Measurements from ENCODE around the gene SDC3. TPM values are rescaled to one million over a fixed set of nuclear protein-coding genes. Genes with fewer than 3 reads are reported as not detected.

SDC3 gene
- total RNA-seq, 1 experiment from 2014 or later, result 10.0 TPM

DNA sequence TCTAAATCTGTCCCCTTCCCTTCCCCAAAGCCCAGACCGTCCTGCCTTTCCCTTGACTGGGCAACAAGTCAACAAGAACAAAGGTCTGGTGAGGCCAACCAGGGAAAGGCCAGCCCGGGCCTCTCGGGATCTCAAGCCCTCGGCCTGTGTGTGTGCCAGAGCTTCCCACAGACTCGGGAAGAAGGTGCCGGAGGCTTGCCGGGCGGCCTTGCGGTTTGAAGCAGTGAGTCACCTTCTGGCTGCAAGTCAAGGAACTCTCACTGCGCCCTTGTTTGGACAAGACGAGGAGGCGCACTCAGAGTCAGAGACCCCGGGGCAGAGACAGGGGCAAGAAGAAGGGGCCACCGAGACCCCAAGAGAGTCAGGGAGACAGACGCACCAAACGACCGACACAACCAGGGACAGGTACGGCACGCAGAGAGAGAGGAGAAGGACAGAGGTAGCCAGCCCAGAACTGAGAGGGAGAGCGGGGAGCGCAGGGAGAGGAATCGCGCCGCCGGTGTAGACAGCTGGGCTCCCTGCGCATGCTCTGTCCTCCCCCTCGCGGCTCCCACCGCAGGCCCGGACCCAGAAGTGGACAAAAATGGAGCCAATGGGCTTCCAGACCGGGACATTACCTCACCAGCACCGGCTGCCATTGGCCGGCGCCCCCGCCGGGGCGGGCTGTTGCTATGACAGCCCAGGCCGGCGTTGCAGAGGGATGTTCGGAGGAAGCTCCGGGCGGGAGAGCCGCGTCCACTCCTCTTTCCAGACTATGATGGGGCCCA is 84.4 kb downstream of the SDC3 start:
- no peaks in the 10 kb centered on the region for H3K9me3 ChIP-seq (ENCODE audit: low read length)
- peak overlapping the region; percentile 66 for H3K4me3 ChIP-seq (ENCODE audit: low read length)
- ATAC-seq (peak; percentile 87), DNase-seq (peak; percentile 98)
- H3K27ac ChIP-seq (ENCODE audit: low read length), result peak overlapping the region; percentile 39; the same call in 1 of the 2 replicates
- POLR2A ChIA-PET (ENCODE audit: unreplicated experiment), result no interaction called here
- H3K79me2 ChIP-seq (ENCODE audit: low read length), result no peaks in the 10 kb centered on the region
- H3K36me3 ChIP-seq (ENCODE audit: low read depth, low read length), result no peaks in the 10 kb centered on the region
- peak; percentile 83 for TF ChIP-seq EZH2phosphoT487 (IDR thresholded peaks at IDR 0.05; ENCODE audit: borderline replicate concordance, low read length)
- TF ChIP-seq, protein P1, sequence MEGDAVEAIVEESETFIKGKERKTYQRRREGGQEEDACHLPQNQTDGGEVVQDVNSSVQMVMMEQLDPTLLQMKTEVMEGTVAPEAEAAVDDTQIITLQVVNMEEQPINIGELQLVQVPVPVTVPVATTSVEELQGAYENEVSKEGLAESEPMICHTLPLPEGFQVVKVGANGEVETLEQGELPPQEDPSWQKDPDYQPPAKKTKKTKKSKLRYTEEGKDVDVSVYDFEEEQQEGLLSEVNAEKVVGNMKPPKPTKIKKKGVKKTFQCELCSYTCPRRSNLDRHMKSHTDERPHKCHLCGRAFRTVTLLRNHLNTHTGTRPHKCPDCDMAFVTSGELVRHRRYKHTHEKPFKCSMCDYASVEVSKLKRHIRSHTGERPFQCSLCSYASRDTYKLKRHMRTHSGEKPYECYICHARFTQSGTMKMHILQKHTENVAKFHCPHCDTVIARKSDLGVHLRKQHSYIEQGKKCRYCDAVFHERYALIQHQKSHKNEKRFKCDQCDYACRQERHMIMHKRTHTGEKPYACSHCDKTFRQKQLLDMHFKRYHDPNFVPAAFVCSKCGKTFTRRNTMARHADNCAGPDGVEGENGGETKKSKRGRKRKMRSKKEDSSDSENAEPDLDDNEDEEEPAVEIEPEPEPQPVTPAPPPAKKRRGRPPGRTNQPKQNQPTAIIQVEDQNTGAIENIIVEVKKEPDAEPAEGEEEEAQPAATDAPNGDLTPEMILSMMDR (conservative IDR thresholded peaks at IDR 0.05; ENCODE audit: low read depth, low read length), result no peak
- no peak for TF ChIP-seq EZH2 (IDR thresholded peaks at IDR 0.05; ENCODE audit: low read length, unreplicated experiment)
- H3K4me2 ChIP-seq (ENCODE audit: low read length), result peak overlapping the region; percentile 86
- BruUV-seq (replicated peaks), result TSS peak; percentile 80
- H2AFZ ChIP-seq (ENCODE audit: low read length), result peak overlapping the region; percentile 65
- H3K9me2 ChIP-seq (replicated peaks; ENCODE audit: low read length), result no peaks in the 10 kb centered on the region
- CTCF ChIA-PET, result no interaction called here
- H3F3A ChIP-seq (ENCODE audit: low read length, unreplicated experiment), result no peaks in the 10 kb centered on the region
- no peak overlapping the region for H3K9ac ChIP-seq (ENCODE audit: low read length)
- no peaks in the 10 kb centered on the region for H3K27me3 ChIP-seq (ENCODE audit: low read length)
- H4K20me1 ChIP-seq (ENCODE audit: low read length), result no peaks in the 10 kb centered on the region
- intact Hi-C loops (cut with micrococcal nuclease), result no loop called here
- H3K4me1 ChIP-seq (ENCODE audit: insufficient read depth, low read length), result peaks cover 10% of the 10 kb centered on the region

DNA sequence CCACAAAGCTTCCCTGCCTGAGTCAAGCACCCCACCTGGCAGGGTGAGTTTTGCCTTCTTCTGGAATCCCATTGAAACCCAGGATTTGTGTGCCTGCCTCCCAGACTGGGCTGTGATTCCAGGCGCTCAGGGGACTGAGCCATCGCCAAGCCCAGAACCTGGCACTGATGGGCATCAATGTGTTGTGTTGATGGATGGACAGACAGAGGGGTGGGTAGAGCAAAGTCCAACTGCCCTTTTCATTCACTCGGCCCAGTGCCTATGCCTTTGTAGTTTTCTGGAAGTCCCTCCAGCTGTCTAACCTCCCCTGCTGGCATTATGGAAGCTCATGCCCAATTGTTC is 85.0 kb downstream of the SDC3 start:
- no peak for TF ChIP-seq EZH2 (IDR thresholded peaks at IDR 0.05; ENCODE audit: low read length, unreplicated experiment)
- no peak for TF ChIP-seq EZH2phosphoT487 (IDR thresholded peaks at IDR 0.05; ENCODE audit: borderline replicate concordance, low read length)
- TF ChIP-seq, protein P1 (conservative IDR thresholded peaks at IDR 0.05; ENCODE audit: low read depth, low read length), result no peak
- ChIA-PET POLR2A (ENCODE audit: unreplicated experiment) (interaction anchor here (0.7 kb wide), 1 partner anchor 1729 kb away, joined by 6 read pairs; no protein-coding TSS in a partner anchor), CTCF (no interaction called here)
- Histone ChIP-seq H3K9me2 (replicated peaks; ENCODE audit: low read length) (no peaks in the 10 kb centered on the region), H3K4me3 (ENCODE audit: low read length) (peak overlapping the region; percentile 66), H3K4me1 (ENCODE audit: insufficient read depth, low read length) (peaks cover 10% of the 10 kb centered on the region), H2AFZ (ENCODE audit: low read length) (no peak overlapping the region), H3K9ac (ENCODE audit: low read length) (no peak overlapping the region), H3K4me2 (ENCODE audit: low read length) (peak overlapping the region; percentile 86), H3K79me2 (ENCODE audit: low read length) (no peaks in the 10 kb centered on the region), H3K9me3 (ENCODE audit: low read length) (no peaks in the 10 kb centered on the region), H3K27ac (ENCODE audit: low read length) (0 out of 2 replicates have a peak overlapping the region, but pooled peaks have one; percentile 6), H3K27me3 (ENCODE audit: low read length) (no peaks in the 10 kb centered on the region), H4K20me1 (ENCODE audit: low read length) (no peaks in the 10 kb centered on the region), H3F3A (ENCODE audit: low read length, unreplicated experiment) (no peaks in the 10 kb centered on the region), H3K36me3 (ENCODE audit: low read depth, low read length) (no peaks in the 10 kb centered on the region)
- intact Hi-C loops (cut with micrococcal nuclease), result no loop called here
- no peak for ATAC-seq
- peak; percentile 21 for DNase-seq
- BruUV-seq (replicated peaks), result no TSS peak

DNA sequence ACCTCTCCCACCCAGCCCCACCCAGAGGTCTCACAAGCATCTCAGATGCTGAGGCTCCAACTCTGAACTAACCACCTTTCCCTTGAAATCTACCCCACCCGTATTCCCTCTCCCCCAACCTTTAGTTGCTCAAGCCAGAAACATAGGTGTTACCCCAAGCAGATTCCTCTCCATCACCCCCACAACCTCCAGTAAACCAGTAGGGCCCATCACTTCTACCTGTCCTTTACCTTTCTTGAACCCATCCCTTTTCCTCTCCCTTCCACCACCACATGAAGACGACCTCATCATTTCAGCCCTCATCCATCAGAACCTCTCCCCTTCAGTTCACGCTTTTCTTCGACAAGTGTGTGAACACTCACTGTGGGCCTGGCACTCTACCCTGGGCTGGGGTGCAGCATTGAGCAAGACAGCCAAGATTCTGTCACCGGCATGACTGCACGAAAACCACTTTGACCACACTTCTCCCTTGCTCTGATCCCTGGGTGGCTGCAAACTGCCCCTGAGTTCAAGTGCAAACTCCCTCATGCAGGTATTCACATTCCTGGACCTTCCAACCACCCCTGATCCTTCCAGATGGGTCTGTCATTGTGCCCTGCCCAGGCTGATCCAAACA is 85.5 kb downstream of the SDC3 start:
- H3K4me3 ChIP-seq (ENCODE audit: low read length), result no peak overlapping the region
- ChIA-PET CTCF (no interaction called here), POLR2A (ENCODE audit: unreplicated experiment) (interaction anchor here (0.7 kb wide), 1 partner anchor 1728 kb away, joined by 6 read pairs; no protein-coding TSS in a partner anchor)
- intact Hi-C loops (cut with micrococcal nuclease), result no loop called here
- no peaks in the 10 kb centered on the region for H3K9me3 ChIP-seq (ENCODE audit: low read length)
- H3K9ac ChIP-seq (ENCODE audit: low read length), result no peak overlapping the region
- H3F3A ChIP-seq (ENCODE audit: low read length, unreplicated experiment), result no peaks in the 10 kb centered on the region
- H3K4me1 ChIP-seq (ENCODE audit: insufficient read depth, low read length), result peaks cover 10% of the 10 kb centered on the region
- no peaks in the 10 kb centered on the region for H3K36me3 ChIP-seq (ENCODE audit: low read depth, low read length)
- no peak overlapping the region for H3K27ac ChIP-seq (ENCODE audit: low read length)
- no peak for ATAC-seq
- no peak for TF ChIP-seq EZH2phosphoT487 (IDR thresholded peaks at IDR 0.05; ENCODE audit: borderline replicate concordance, low read length)
- TF ChIP-seq, protein P1 (conservative IDR thresholded peaks at IDR 0.05; ENCODE audit: low read depth, low read length), result no peak
- TF ChIP-seq EZH2 (IDR thresholded peaks at IDR 0.05; ENCODE audit: low read length, unreplicated experiment), result no peak
- no peaks in the 10 kb centered on the region for H3K79me2 ChIP-seq (ENCODE audit: low read length)
- no peaks in the 10 kb centered on the region for H4K20me1 ChIP-seq (ENCODE audit: low read length)
- no peak overlapping the region for H2AFZ ChIP-seq (ENCODE audit: low read length)
- H3K27me3 ChIP-seq (ENCODE audit: low read length), result no peaks in the 10 kb centered on the region
- no peaks in the 10 kb centered on the region for H3K9me2 ChIP-seq (replicated peaks; ENCODE audit: low read length)
- H3K4me2 ChIP-seq (ENCODE audit: low read length), result peak overlapping the region; percentile 86
- BruUV-seq (replicated peaks), result no TSS peak
- peak; percentile 31 for DNase-seq
